GM12878 (cell line): ENCODE data around the gene ADAMTS3. TPM values are rescaled to one million over a fixed set of nuclear protein-coding genes. Genes with fewer than 3 reads are reported as not detected.

ENCODE experiments used
- ATAC-seq: fragments of 200-7000 bp; cut with Tn5 transposase; 3 replicates; pipeline ENCODE4 v1.9.1; 2020; ENCODE audit warnings: mild to moderate bottlenecking, moderate library complexity
- BruUV-seq: library from RNA; stranded (reverse); fragments of 400-500 nt; replicated peaks from 2 replicates; lab custom pipeline; 2021; lab: Mats Ljungman, UMichigan
- CTCF ChIA-PET: fragments of 300-600 bp; sonication (Branson Sonifier 250); formaldehyde crosslinking; extraction: SDS; loops from one replicate; lab custom pipeline; 2021; ENCODE audit warnings: inconsistent platforms; lab: Yijun Ruan, JAX
- POLR2A ChIA-PET: fragments of 350-600 bp; formaldehyde crosslinking; extraction: SDS; loops from one replicate; lab custom pipeline; 2021; ENCODE audit warnings: inconsistent platforms; lab: Charles Lee
- RAD21 ChIA-PET: fragments of 300-600 bp; sonication (Branson Sonifier 250); formaldehyde crosslinking; loops from one replicate; lab custom pipeline; 2023; ENCODE audit warnings: antibody characterized with exemption; ENCODE audit not compliant: unreplicated experiment; lab: Charles Lee
- SMC1A ChIA-PET: fragments of 300-600 bp; sonication (Branson Sonifier 250); formaldehyde crosslinking; loops from one replicate; lab custom pipeline; 2023; ENCODE audit not compliant: unreplicated experiment, uncharacterized antibody; lab: Charles Lee
- DNase-seq: peaks from one replicate; pipeline ENCODE4 v3.0.0-alpha.2; 2011; ENCODE audit warnings: low read depth, low spot score
- FAIRE-seq: peaks from 3 replicates; lab custom pipeline; 2011; peaks lifted over from hg19 to GRCh38; lab: Jason Lieb, UNC
- H2AFZ ChIP-seq: 2 replicates; pipeline ENCODE4 v1.6.0; 2011; ENCODE audit warnings: low read depth, low read length, control low read depth; ENCODE audit not compliant: control insufficient read depth
- H3K27ac ChIP-seq: 2 replicates; pipeline ENCODE4 v1.5.1; 2011; ENCODE audit warnings: control low read depth; ENCODE audit not compliant: control insufficient read depth, insufficient read depth
- H3K27me3 ChIP-seq, 2 experiments: replicated peaks in 1 of 2; 2 replicates each; pipeline versions ENCODE4 v1.6.0 to v1.6.1; 2011; ENCODE audit warnings: low read length in 1 of 2; ENCODE audit not compliant: control insufficient read depth in 2 of 2, insufficient read depth in 2 of 2
- H3K36me3 ChIP-seq, 2 experiments: 2 replicates each; pipeline ENCODE4 v1.5.1; 2011; ENCODE audit warnings: low read length in 1 of 2; ENCODE audit not compliant: control insufficient read depth in 2 of 2, insufficient read depth in 2 of 2
- H3K4me1 ChIP-seq: 2 replicates; pipeline ENCODE4 v1.6.1; 2011; ENCODE audit warnings: mild to moderate bottlenecking, low read length, moderate library complexity, mixed read lengths; ENCODE audit not compliant: control insufficient read depth, insufficient read depth
- H3K4me2 ChIP-seq: 2 replicates; pipeline ENCODE4 v1.6.0; 2011; ENCODE audit warnings: control low read depth; ENCODE audit not compliant: control insufficient read depth, insufficient read depth
- H3K4me3 ChIP-seq: fragments of 200-600 bp; sonication (generic); 2 replicates; pipeline ENCODE4 v1.5.1; 2016
- H3K79me2 ChIP-seq: 2 replicates; pipeline ENCODE4 v1.6.0; 2011; ENCODE audit warnings: low read length; ENCODE audit not compliant: control insufficient read depth, insufficient read depth
- H3K9ac ChIP-seq: 2 replicates; pipeline ENCODE4 v1.8.0; 2011; ENCODE audit warnings: low read length, control low read depth, mixed read lengths; ENCODE audit not compliant: control insufficient read depth, insufficient read depth
- H3K9me3 ChIP-seq: replicated peaks from 3 replicates; pipeline ENCODE4 v1.5.1; 2011; ENCODE audit warnings: mild to moderate bottlenecking, low read length; ENCODE audit not compliant: control insufficient read depth, insufficient read depth
- H4K20me1 ChIP-seq: 2 replicates; pipeline ENCODE4 v1.6.0; 2011; ENCODE audit not compliant: control insufficient read depth, insufficient read depth
- CEBPB ChIP-seq, 2 experiments: fragments of 150-350 bp in 1 of 2; IDR thresholded peaks; 2 replicates each; pipeline ENCODE4 v1.6.1; 2012 to 2014; ENCODE audit warnings: low read depth in 2 of 2, low read length in 2 of 2, borderline replicate concordance in 1 of 2, inconsistent platforms in 1 of 2
- GATAD2B ChIP-seq: fragments of 450-650 bp; conservative IDR thresholded peaks from 2 replicates; pipeline ENCODE4 v1.6.1; 2017; ENCODE audit warnings: low read depth, mild to moderate bottlenecking, moderate library complexity
- JUNB ChIP-seq: IDR thresholded peaks from 2 replicates; pipeline ENCODE4 v1.6.1; 2016; ENCODE audit warnings: antibody characterized with exemption, mild to moderate bottlenecking
- MYB ChIP-seq: fragments of 150-350 bp; IDR thresholded peaks from 2 replicates; pipeline ENCODE4 v1.6.1; 2014; ENCODE audit warnings: mild to moderate bottlenecking, low read depth, low read length, borderline replicate concordance
- NR2C1 ChIP-seq: fragments of 450-650 bp; IDR thresholded peaks from 2 replicates; pipeline ENCODE4 v1.6.1; 2017; ENCODE audit warnings: antibody characterized with exemption, mild to moderate bottlenecking, moderate library complexity
- SUZ12 ChIP-seq: fragments of 200-600 bp; sonication (generic); IDR thresholded peaks from one replicate; pipeline ENCODE4 v1.6.1; 2018; ENCODE audit warnings: antibody characterized with exemption, mild to moderate bottlenecking; ENCODE audit not compliant: unreplicated experiment
- TARDBP ChIP-seq: IDR thresholded peaks from 2 replicates; pipeline ENCODE4 v1.6.1; 2016; ENCODE audit warnings: borderline replicate concordance
- TBL1XR1 ChIP-seq: IDR thresholded peaks from 2 replicates; pipeline ENCODE4 v1.6.1; 2012; ENCODE audit warnings: low read depth, low read length, improper control_type of control experiment
- WRNIP1 ChIP-seq: IDR thresholded peaks from 2 replicates; pipeline ENCODE4 v1.6.1; 2011; ENCODE audit warnings: low read depth, low read length, improper control_type of control experiment, borderline replicate concordance
- ZNF24 ChIP-seq: fragments of 450-650 bp; IDR thresholded peaks from 2 replicates; pipeline ENCODE4 v1.6.1; 2017; ENCODE audit warnings: antibody characterized with exemption, mild to moderate bottlenecking
- ZNF622 ChIP-seq: fragments of 450-650 bp; IDR thresholded peaks from 2 replicates; pipeline ENCODE4 v1.6.1; 2017; ENCODE audit warnings: mild to moderate bottlenecking, inconsistent platforms
- in situ Hi-C: fragments of 300-500 bp; cut with MboI; formaldehyde crosslinking; loops from 9 replicates; pipeline ENCODE4 v1.14.3; 2018; ENCODE audit warnings: mixed read lengths
- intact Hi-C: fragments of 100-400 bp; cut with micrococcal nuclease; formaldehyde crosslinking; loops from one replicate; pipeline ENCODE4 v1.14.2; 2022; ENCODE audit not compliant: unreplicated experiment
- polyA plus RNA-seq, 11 experiments: library from polyadenylated mRNA; depleted of rRNA in 4 of 11; unstranded in 6 of 11; stranded (reverse) in 5 of 11; fragments of >200 nt; fragmentation: Nextera tagmentation in 4 of 11; fragmentation: Illumina TruSeq in 1 of 11; extraction: Ambion mirVana in 4 of 11; extraction: Trizol in 1 of 11; gene quantifications; 1 replicate in 1 of 11; 2 replicates in 10 of 11; pipeline versions ENCODE4 v1.2.1 to v1.2.3, GENCODE V29; 2011 to 2016; ENCODE audit warnings: inconsistent platforms in 2 of 11, missing spikeins in 2 of 11, low read depth in 1 of 11
- total RNA-seq, 4 experiments: library from RNA; depleted of rRNA in 3 of 4; stranded (reverse); fragments of >200 nt in 3 of 4; fragmentation: Illumina TruSeq in 1 of 4; extraction: Trizol in 1 of 4; gene quantifications; 2 replicates each; pipeline versions ENCODE4 v1.2.1 to v1.2.3, GENCODE V29; 2013 to 2021

The ADAMTS3 gene
- total and polyA plus RNA-seq, 10 of the 15 experiments (the other 5 are each of a cell fraction or from before 2014, with no cell fraction given) = under 0.01 to 0.07 (median 0.02) TPM; not detected in 6

- TF ChIP-seq SUZ12 (no peak), TARDBP (no peak), CEBPB (IDR thresholded peaks at IDR 0.05; ENCODE audit: borderline replicate concordance in 1 of 2, low read depth in 2 of 2, low read length in 2 of 2) (no peak), MYB (no peak), TBL1XR1 (no peak), ZNF24 (no peak), ZNF622 (no peak)
Observed at GRCh38 chr4:72377491-72378194, 191.4 kb downstream of the ADAMTS3 start (continued).

- Histone ChIP-seq H3K27me3 (no peaks in the 10 kb centered on the region), H3K9me3 (no peaks in the 10 kb centered on the region), H3K79me2 (no peaks in the 10 kb centered on the region), H3K36me3 (no peaks in the 10 kb centered on the region), H3K4me1 (no peaks in the 10 kb centered on the region), H4K20me1 (no peaks in the 10 kb centered on the region), H3K9ac (no peak overlapping the region), H3K4me2 (no peak overlapping the region), H3K4me3 (no peak overlapping the region), H3K27ac (no peak overlapping the region), H2AFZ (no peak overlapping the region)
- ChIA-PET SMC1A (interaction anchor here (0.5 kb wide), 1 partner anchor 8 kb away, joined by 3 read pairs; no protein-coding TSS in a partner anchor), CTCF (interaction anchor here (0.7 kb wide), 1 partner anchor 9 kb away, joined by 3 read pairs; no protein-coding TSS in a partner anchor), POLR2A (interaction anchor here (0.6 kb wide), 1 partner anchor 14 kb away, joined by 3 read pairs; no protein-coding TSS in a partner anchor), RAD21 (no interaction called here)
- FAIRE-seq (no peak), ATAC-seq (no peak), DNase-seq (no peak)
- intact Hi-C loops (no loop called here), in situ Hi-C loops (no loop called here)
- TF ChIP-seq JUNB (no peak), GATAD2B (no peak), NR2C1 (no peak), WRNIP1 (no peak)
- BruUV-seq = no TSS peak
Observed at GRCh38 chr4:72376901-72377300, 192.1 kb downstream of the ADAMTS3 start.
